Mesenchymal stem cell (in vitro differentiated cells and primary cell): ENCODE results near the gene MED8.

ENCODE experiments used
- DNase-seq: peaks from one replicate; pipeline ENCODE4 v3.0.0-alpha.2; 2013
- H2AFZ ChIP-seq: one replicate; pipeline ENCODE4 v1.6.1; 2013; ENCODE audit warnings: low read depth, mild to moderate bottlenecking, control low read depth, inconsistent platforms, low read length, moderate library complexity
- H2AK5ac ChIP-seq: 2 replicates; pipeline ENCODE4 v1.6.1; 2013; ENCODE audit warnings: low read length, moderate library complexity, mild to moderate bottlenecking, inconsistent platforms; ENCODE audit not compliant: severe bottlenecking
- H2BK120ac ChIP-seq: one replicate; pipeline ENCODE4 v1.6.1; 2013; ENCODE audit warnings: low read depth, mild to moderate bottlenecking, inconsistent platforms, low read length, moderate library complexity
- H2BK12ac ChIP-seq, 2 experiments: one replicate each; pipeline ENCODE4 v1.6.1; 2013; ENCODE audit warnings: inconsistent platforms in 2 of 2, low read length in 2 of 2, mild to moderate bottlenecking in 2 of 2, moderate library complexity in 2 of 2, control low read depth in 1 of 2
- H2BK15ac ChIP-seq: one replicate; pipeline ENCODE4 v1.6.1; 2013; ENCODE audit warnings: mild to moderate bottlenecking, low read depth, inconsistent platforms; ENCODE audit not compliant: poor library complexity, severe bottlenecking
- H2BK5ac ChIP-seq: 2 replicates; pipeline ENCODE4 v1.6.1; 2013; ENCODE audit warnings: low read depth, mild to moderate bottlenecking, low read length, control low read depth, inconsistent platforms; ENCODE audit not compliant: poor library complexity, severe bottlenecking
- H3K14ac ChIP-seq, 2 experiments: one replicate each; pipeline ENCODE4 v1.6.1; 2013; ENCODE audit warnings: inconsistent platforms in 2 of 2, low read length in 2 of 2, control low read depth in 1 of 2, mild to moderate bottlenecking in 1 of 2, moderate library complexity in 1 of 2
- H3K18ac ChIP-seq, 2 experiments: one replicate each; pipeline ENCODE4 v1.6.1; 2013; ENCODE audit warnings: inconsistent platforms in 2 of 2, low read length in 2 of 2, control low read depth in 1 of 2, low read depth in 1 of 2, mild to moderate bottlenecking in 1 of 2
- H3K23ac ChIP-seq, 2 experiments: one replicate each; pipeline ENCODE4 v1.6.1; 2013; ENCODE audit warnings: inconsistent platforms in 2 of 2, low read length in 2 of 2, mild to moderate bottlenecking in 2 of 2, moderate library complexity in 2 of 2, control low read depth in 1 of 2
- H3K27ac ChIP-seq: 2 replicates; pipeline ENCODE4 v1.5.1; 2013; ENCODE audit warnings: mild to moderate bottlenecking, moderate library complexity, low read length, control low read depth, inconsistent platforms; ENCODE audit not compliant: poor library complexity, severe bottlenecking
- H3K27me3 ChIP-seq, 2 experiments: 2 replicates each; pipeline versions ENCODE4 v1.6.1 to v1.7.0; 2013; ENCODE audit warnings: low read length in 2 of 2, mild to moderate bottlenecking in 2 of 2, moderate library complexity in 2 of 2, control low read depth in 1 of 2, inconsistent platforms in 1 of 2; ENCODE audit not compliant: control insufficient read depth in 1 of 2, insufficient read depth in 1 of 2
- H3K36me3 ChIP-seq, 2 experiments: 2 replicates each; pipeline versions ENCODE4 v1.6.1 to v1.7.0; 2013; ENCODE audit warnings: low read length in 2 of 2, control low read depth in 1 of 2, inconsistent platforms in 1 of 2, low read depth in 1 of 2, mild to moderate bottlenecking in 1 of 2; ENCODE audit not compliant: insufficient read depth in 2 of 2, control insufficient read depth in 1 of 2
- H3K4ac ChIP-seq, 2 experiments: one replicate each; pipeline ENCODE4 v1.6.1; 2013; ENCODE audit warnings: inconsistent platforms in 2 of 2, low read length in 2 of 2, mild to moderate bottlenecking in 2 of 2, moderate library complexity in 2 of 2, control low read depth in 1 of 2, low read depth in 1 of 2
- H3K4me1 ChIP-seq: 2 replicates; pipeline ENCODE4 v1.6.1; 2013; ENCODE audit warnings: low read depth, low read length, control low read depth; ENCODE audit not compliant: control insufficient read depth, insufficient read depth
- H3K4me2 ChIP-seq: 2 replicates; pipeline ENCODE4 v1.6.1; 2013; ENCODE audit warnings: low read length, mild to moderate bottlenecking, inconsistent platforms; ENCODE audit not compliant: poor library complexity, severe bottlenecking
- H3K4me3 ChIP-seq, 2 experiments: 2 replicates each; pipeline versions ENCODE4 v1.5.1 to v1.7.0; 2013; ENCODE audit warnings: low read length in 2 of 2, mild to moderate bottlenecking in 2 of 2, control low read depth in 1 of 2, low read depth in 1 of 2; ENCODE audit not compliant: insufficient read depth in 1 of 2
- H3K79me1 ChIP-seq: replicated peaks from 2 replicates; pipeline ENCODE4 v1.6.1; 2013; ENCODE audit warnings: mild to moderate bottlenecking, control low read depth, low read length, inconsistent platforms; ENCODE audit not compliant: poor library complexity, severe bottlenecking
- H3K9ac ChIP-seq: 2 replicates; pipeline ENCODE4 v1.7.0; 2013; ENCODE audit warnings: mild to moderate bottlenecking, low read length, moderate library complexity
- H3K9me3 ChIP-seq: 2 replicates; pipeline ENCODE4 v1.7.0; 2013; ENCODE audit warnings: mild to moderate bottlenecking, low read length; ENCODE audit not compliant: control insufficient read depth
- H4K8ac ChIP-seq: one replicate; pipeline ENCODE4 v1.6.1; 2013; ENCODE audit warnings: inconsistent platforms, mild to moderate bottlenecking, low read length, moderate library complexity
- H4K91ac ChIP-seq: one replicate; pipeline ENCODE4 v1.6.1; 2013; ENCODE audit warnings: mild to moderate bottlenecking, low read length, inconsistent platforms
- WGBS: methylation state at CpG from one replicate; pipeline ENCODE4 v1.1.7; 2013; ENCODE audit warnings: mixed read lengths; 5-methylcytosine and 5-hydroxymethylcytosine counted together

The MED8 gene

GRCh38 chr1:43438006-43438405, 48.4 kb upstream of the MED8 start:
- no peak overlapping the region for H3K4me2 ChIP-seq
- H2BK5ac ChIP-seq = no peak overlapping the region
- WGBS = 98% methylated on average over 3 of the region's 3 CpGs

GRCh38 chr1:43437031-43437973, 47.7 kb upstream of the MED8 start:
- H3K9me3 ChIP-seq = no peaks in the 10 kb centered on the region
- 96% methylated on average over 20 of the region's 20 CpGs for WGBS
- H2BK15ac ChIP-seq = no peak overlapping the region
- no peak overlapping the region for H3K4me2 ChIP-seq
- H3K36me3 ChIP-seq = peaks cover 80 to 81% of the 10 kb centered on the region in 2 experiments
- no peak overlapping the region for H3K23ac ChIP-seq
- no peak overlapping the region for H2BK12ac ChIP-seq
- H3K4me1 ChIP-seq = no peaks in the 10 kb centered on the region
- no peak overlapping the region for H2AK5ac ChIP-seq
- no peak overlapping the region for H2AFZ ChIP-seq
- no peak for DNase-seq
- H3K27ac ChIP-seq = no peak overlapping the region
- no peak overlapping the region for H4K8ac ChIP-seq
- no peak overlapping the region for H3K4ac ChIP-seq
- H4K91ac ChIP-seq = no peak overlapping the region
- no peaks in the 10 kb centered on the region for H3K27me3 ChIP-seq
- H3K14ac ChIP-seq = no peak overlapping the region
- no peak overlapping the region for H2BK5ac ChIP-seq
- H3K18ac ChIP-seq = no peak overlapping the region
- H3K79me1 ChIP-seq = peaks cover 2% of the 10 kb centered on the region
- no peak overlapping the region for H3K4me3 ChIP-seq
- no peak overlapping the region for H2BK120ac ChIP-seq
- H3K9ac ChIP-seq = no peak overlapping the region

More at GRCh38 chr1:43438006-43438405, 48.4 kb upstream of the MED8 start:
- no peak overlapping the region for H4K91ac ChIP-seq
- H2BK120ac ChIP-seq = no peak overlapping the region
- no peak overlapping the region for H2AK5ac ChIP-seq
- H3K36me3 ChIP-seq = peaks cover 80 to 81% of the 10 kb centered on the region in 2 experiments
- H3K4ac ChIP-seq = no peak overlapping the region
- no peak overlapping the region for H2BK12ac ChIP-seq
- no peak overlapping the region for H2BK15ac ChIP-seq
- H3K4me1 ChIP-seq = no peaks in the 10 kb centered on the region
- H3K27ac ChIP-seq = no peak overlapping the region
- no peak overlapping the region for H2AFZ ChIP-seq
- no peak overlapping the region for H3K4me3 ChIP-seq
- H3K79me1 ChIP-seq = peaks cover 2% of the 10 kb centered on the region
- H3K27me3 ChIP-seq = no peaks in the 10 kb centered on the region
- H3K9ac ChIP-seq = no peak overlapping the region
- no peak overlapping the region for H3K14ac ChIP-seq
- no peak overlapping the region for H3K23ac ChIP-seq
- no peak overlapping the region for H3K18ac ChIP-seq
- DNase-seq = no peak
- H4K8ac ChIP-seq = no peak overlapping the region
- no peaks in the 10 kb centered on the region for H3K9me3 ChIP-seq

- Histone ChIP-seq H3K4me2 (no peak overlapping the region), H4K8ac (no peak overlapping the region), H2AFZ (no peak overlapping the region), H3K4me3 (no peak overlapping the region), H3K23ac (no peak overlapping the region), H3K9me3 (no peaks in the 10 kb centered on the region), H3K9ac (peak overlapping the region; percentile 30), H3K14ac (no peak overlapping the region), H2AK5ac (no peak overlapping the region), H2BK5ac (no peak overlapping the region), H3K79me1 (peaks cover 2% of the 10 kb centered on the region), H3K18ac (no peak overlapping the region), H3K27ac (no peak overlapping the region), H4K91ac (no peak overlapping the region), H3K4ac (no peak overlapping the region), H2BK120ac (no peak overlapping the region), H3K27me3 (no peaks in the 10 kb centered on the region), H3K36me3 (peaks cover 80 to 84% of the 10 kb centered on the region in 2 experiments), H3K4me1 (no peaks in the 10 kb centered on the region), H2BK12ac (no peak overlapping the region), H2BK15ac (no peak overlapping the region)
- DNase-seq = no peak
- WGBS = 96% methylated on average over 3 of the region's 3 CpGs
Measured at GRCh38 chr1:43436371-43436770, 46.8 kb upstream of the MED8 start.
